Fibroblast of pulmonary artery (primary cell): ENCODE measurements around the gene ZMIZ1.

Experiments used
- DNase-seq: peaks from one replicate; pipeline ENCODE4 v3.0.0-alpha.2; 2010; ENCODE audit warnings: low read depth
- H3K4me3 ChIP-seq: replicated peaks from 2 replicates; pipeline ENCODE4 v1.5.1; 2011; ENCODE audit warnings: low read depth, mild to moderate bottlenecking, control low read depth, low read length, moderate library complexity
- TF ChIP-seq, protein P1 (sequence below): IDR thresholded peaks from 2 replicates; pipeline ENCODE4 v1.5.1; 2011; ENCODE audit warnings: mild to moderate bottlenecking, control low read depth, low read length, inconsistent platforms; ENCODE audit errors: missing control alignments

The ZMIZ1 gene

DNA sequence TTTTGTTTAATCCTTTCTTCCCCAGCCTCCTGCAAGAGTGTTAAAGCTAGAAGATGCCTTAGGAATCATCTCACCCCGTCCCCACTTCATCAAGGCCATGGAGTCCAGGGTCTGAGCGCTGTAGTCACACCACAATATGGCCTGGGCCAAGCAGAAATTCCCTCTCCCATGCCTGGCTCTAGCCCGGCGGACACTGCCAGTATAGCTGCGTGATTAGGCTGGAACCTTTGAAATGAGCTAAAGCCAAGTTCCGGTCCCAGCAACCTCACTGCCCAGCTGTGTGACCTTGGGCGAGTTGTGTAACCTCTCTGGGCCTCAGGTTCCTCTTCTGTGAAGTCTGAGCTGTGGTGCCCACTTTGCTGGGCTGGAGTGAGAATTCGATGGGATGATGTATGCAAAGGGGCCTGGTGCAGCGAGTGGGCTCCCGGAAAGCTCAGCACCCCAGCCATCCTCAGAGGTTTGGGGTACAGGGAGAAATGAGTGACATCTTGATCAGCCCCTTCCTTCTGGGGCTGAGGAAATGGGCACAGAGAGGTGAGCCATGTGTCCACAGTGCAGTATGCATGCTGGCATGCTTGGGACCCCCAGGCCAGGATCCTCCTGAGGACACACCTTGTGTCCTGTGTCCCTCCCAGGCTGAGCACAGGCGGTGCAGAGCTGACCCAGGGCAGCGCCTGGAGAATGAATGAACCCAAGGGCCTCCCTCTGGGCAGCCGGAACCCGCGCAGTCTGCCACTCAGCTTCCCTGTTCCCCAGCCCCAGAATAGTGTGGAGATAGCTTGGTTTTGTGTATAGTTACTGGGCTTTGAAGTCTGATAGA lies 118.6 kb downstream of the ZMIZ1 start:
- TF ChIP-seq, protein P1, sequence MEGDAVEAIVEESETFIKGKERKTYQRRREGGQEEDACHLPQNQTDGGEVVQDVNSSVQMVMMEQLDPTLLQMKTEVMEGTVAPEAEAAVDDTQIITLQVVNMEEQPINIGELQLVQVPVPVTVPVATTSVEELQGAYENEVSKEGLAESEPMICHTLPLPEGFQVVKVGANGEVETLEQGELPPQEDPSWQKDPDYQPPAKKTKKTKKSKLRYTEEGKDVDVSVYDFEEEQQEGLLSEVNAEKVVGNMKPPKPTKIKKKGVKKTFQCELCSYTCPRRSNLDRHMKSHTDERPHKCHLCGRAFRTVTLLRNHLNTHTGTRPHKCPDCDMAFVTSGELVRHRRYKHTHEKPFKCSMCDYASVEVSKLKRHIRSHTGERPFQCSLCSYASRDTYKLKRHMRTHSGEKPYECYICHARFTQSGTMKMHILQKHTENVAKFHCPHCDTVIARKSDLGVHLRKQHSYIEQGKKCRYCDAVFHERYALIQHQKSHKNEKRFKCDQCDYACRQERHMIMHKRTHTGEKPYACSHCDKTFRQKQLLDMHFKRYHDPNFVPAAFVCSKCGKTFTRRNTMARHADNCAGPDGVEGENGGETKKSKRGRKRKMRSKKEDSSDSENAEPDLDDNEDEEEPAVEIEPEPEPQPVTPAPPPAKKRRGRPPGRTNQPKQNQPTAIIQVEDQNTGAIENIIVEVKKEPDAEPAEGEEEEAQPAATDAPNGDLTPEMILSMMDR = no peak
- DNase-seq = no peak
- H3K4me3 ChIP-seq = no peak overlapping the region

DNA sequence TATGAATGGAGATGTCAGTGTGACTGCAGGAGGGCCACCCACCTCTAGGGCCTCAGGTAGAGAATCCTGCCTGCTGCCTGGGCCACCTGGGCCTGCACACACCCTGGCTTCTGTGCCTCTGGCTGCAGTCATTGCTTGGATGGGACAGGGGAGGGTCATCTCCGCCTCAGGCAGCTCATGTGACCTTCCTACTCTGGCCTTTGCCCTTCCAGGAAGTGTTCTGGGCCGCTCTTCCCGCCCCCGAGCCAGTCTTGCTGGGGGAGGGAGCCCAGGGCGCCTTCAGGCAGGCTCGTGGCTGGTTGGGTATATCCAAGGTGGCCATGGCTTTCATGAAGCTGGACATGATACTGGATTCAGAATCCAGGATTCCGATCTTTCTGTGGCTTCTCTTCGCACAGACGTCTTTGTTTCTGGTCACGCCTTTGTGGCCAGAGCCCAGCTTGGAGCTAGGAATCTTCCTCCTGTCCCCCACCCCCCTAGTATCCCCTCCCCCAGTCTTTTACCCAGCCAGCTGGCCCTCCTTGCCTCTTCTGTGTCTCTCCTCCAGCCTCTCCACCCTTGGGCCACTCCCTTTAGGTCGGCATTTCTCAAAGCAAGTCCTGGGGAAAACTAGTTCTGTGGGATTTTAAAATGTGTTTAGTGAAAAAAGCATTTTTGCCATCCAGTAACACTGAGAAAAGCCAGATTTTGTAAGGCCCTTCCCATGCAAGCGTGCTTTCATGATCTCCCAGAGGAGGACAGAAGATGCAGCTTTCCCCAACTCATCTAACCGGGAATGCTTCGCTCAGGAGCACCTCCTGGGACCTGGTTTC lies 119.6 kb downstream of the ZMIZ1 start:
- no peak for DNase-seq
- no peak overlapping the region for H3K4me3 ChIP-seq
- TF ChIP-seq, protein P1 = no peak

DNA sequence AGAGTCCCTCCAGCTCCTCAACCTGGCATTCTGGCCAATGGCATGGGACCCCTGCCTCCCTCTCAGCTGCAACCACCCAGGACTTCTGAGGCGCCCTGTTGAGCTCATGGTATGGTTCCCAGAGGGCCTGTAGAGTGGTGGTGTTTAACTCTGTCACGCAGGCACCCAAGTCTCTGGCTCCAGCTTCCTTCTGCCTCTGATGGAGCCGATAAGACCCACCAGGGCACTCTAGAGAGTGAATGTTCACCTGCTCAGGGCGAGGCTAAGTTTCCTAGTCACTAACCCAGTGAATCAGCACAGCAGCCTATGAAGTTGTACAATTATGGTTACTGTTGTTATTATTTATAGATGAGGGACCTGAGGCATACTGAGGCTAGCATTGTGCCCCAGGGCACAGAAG lies 120.4 kb downstream of the ZMIZ1 start:
- TF ChIP-seq, protein P1 = no peak
- no peak for DNase-seq

DNA sequence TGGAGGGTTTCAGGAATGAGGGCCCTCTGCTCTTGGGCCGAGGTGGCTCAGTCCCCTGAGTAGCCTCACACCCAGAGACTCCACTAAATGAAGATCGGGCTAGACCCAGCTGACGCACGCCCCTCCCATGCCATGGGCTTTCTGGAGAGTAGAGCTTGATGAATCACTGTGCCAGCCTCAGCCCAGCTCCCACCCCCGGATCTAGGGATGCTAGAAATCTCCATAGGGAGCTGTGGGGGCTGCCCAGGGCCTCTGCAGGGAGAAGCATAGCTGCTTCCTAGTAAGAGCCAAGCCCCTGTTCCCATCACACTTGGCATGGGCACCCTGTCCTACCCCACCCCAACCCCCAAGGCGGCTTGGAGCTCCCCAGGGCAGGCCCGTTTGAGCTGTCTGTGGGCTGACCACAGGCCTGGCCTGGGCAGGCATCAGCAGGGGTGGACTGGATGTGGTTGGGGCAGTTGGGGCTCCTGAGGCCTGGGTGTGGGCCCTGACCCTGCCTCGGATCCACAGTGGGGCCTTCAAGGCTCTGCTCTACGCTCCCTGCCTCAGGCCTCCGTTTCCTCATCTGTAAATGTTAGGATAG lies 121.2 kb downstream of the ZMIZ1 start:
- no peak for DNase-seq
- H3K4me3 ChIP-seq = no peak overlapping the region
- TF ChIP-seq, protein P1 = no peak

More for the DNA sequence above, 120.4 kb downstream of the ZMIZ1 start:
- no peak overlapping the region for H3K4me3 ChIP-seq

DNA sequence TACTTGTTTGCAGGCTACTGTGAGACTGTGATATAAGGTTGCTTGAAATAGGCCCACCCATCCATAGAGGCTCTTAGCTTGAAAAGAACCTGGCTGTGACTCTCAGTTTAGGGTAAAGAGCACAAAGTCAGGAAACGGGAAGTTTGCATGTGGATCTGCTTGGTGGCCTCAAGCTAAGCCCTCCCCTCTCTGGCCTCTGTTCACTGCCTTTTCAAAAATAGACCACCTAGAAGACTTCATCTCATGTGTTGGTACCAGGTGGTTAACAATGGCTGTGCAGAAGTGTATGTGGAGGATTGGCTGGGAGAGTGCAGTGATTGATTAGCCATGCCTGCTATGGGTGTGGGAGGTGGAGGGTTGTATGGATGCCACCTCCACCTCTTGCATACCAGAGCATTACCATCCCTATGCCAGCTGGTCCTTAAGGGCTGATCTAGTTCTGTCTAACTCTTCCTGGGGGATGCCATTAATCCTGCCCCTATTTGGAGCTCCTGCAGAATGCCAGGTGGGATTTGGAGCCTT lies 122.0 kb downstream of the ZMIZ1 start:
- no peak for DNase-seq
- H3K4me3 ChIP-seq = no peak overlapping the region
- TF ChIP-seq, protein P1 = no peak

DNA sequence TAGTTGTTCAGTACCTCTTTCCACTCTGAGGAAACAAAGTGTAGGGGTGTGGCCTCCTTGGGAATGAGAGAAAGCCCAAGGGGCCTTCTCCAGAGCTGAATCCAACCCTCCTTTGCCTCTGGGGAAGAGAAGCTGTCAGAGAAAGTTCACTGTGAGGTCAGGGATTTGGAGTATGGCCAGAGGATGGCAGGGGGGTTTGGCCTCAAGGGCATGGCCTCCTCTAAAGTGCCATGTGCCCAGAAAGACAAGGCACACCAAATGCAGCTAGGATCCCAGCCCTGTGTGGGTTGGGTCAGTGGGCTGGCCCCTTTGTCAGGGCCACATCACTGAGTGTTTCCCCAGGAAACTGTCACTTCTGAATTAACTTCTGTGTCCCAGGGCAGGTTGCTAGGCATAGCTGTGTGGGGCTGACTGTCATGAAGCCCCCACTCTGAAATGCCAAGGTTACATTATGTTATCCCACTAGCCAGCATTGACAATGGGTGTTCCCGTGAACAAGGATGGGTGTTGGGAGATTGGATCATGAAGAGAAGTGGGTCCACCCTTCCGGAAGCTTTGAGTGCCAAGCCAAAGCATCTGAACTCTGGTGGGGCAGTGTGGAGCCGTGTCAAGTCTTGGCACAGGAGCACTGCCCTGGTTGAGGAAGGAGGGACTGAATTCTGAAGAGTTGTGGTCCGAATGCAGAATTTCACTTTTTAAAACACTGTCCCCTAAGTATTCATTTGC lies 123.3 kb downstream of the ZMIZ1 start:
- TF ChIP-seq, protein P1 = no peak
- H3K4me3 ChIP-seq = no peak overlapping the region
- no peak for DNase-seq
